ENCODE measurements around the gene ATG9A.

- TF ChIP-seq, protein P1, sequence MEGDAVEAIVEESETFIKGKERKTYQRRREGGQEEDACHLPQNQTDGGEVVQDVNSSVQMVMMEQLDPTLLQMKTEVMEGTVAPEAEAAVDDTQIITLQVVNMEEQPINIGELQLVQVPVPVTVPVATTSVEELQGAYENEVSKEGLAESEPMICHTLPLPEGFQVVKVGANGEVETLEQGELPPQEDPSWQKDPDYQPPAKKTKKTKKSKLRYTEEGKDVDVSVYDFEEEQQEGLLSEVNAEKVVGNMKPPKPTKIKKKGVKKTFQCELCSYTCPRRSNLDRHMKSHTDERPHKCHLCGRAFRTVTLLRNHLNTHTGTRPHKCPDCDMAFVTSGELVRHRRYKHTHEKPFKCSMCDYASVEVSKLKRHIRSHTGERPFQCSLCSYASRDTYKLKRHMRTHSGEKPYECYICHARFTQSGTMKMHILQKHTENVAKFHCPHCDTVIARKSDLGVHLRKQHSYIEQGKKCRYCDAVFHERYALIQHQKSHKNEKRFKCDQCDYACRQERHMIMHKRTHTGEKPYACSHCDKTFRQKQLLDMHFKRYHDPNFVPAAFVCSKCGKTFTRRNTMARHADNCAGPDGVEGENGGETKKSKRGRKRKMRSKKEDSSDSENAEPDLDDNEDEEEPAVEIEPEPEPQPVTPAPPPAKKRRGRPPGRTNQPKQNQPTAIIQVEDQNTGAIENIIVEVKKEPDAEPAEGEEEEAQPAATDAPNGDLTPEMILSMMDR (conservative IDR thresholded peaks at IDR 0.05 in 1 of 2, IDR thresholded peaks at IDR 0.05 in 1 of 2; ENCODE audit: extremely low read depth in 1 of 2, insufficient read depth in 1 of 2, low read depth in 1 of 2, low read length in 2 of 2), result no peak
- TF ChIP-seq EZH2 (IDR thresholded peaks at IDR 0.05; ENCODE audit: borderline replicate concordance, low read length), result no peak
Measured at GRCh38 chr2:219199470-219200211, 29.8 kb downstream of the ATG9A start.
